Stimulated activated CD8-positive, alpha-beta memory T cell treated with anti-CD3 and anti-CD28 coated beads, Interleukin-15, amount 100 ng/mL, for 24 hours (primary cell): ENCODE results near the gene PTPN21.
A peak's percentile ranks its signal among the peaks of the same experiment; 100 is the strongest.

Source experiments
- DNase-seq: peaks from one replicate; pipeline ENCODE4 v3.0.0-alpha.2; 2020; ENCODE audit warnings: low read depth

PTPN21 gene

DNA sequence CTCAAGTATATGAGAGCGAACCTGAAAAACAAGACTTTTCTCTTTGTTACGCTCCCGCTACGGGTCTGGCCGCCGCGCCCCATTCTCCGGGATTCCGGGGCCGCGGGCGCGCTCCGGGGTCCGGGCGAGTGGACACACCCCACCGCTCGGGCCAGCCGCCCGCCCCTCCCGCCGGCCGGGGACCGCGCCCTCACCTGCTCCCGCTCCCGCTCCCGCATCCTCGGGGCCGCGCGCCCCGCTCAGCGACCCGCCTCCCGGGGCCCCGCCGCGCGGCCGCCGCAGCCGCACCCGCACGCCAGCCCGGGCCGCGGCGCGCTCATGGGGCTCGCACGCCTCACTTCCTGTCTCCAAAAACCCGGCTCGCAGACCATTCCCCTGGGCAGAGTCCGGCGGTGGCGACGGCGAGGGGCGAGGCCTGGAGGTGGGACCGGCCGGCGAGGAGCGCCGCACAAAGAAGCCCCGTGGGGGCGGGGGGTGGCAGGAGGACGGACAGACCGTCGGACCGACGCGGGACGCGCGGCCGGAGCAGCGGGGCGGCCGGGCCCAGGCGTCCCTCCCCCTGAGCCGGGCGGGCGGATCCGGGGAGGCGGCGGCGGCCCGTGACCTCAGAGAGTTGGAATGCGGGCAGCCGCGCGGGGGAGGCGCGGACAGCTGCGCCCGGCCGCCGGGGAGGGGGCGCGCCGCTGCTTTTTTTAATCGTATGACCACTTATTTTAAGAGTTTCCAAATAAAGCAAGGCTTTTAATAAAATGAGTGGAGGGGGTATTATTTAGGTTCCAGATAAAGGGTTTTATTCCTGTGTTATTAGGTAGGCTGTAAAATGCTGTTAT, at the start of gene PTPN21:
PTPN21 (minus strand) TSS at position 551 of the 830 bp plus-strand sequence. CDS start 4,590 bp downstream, outside the sequence.
- DNase-seq, result no peak

DNA sequence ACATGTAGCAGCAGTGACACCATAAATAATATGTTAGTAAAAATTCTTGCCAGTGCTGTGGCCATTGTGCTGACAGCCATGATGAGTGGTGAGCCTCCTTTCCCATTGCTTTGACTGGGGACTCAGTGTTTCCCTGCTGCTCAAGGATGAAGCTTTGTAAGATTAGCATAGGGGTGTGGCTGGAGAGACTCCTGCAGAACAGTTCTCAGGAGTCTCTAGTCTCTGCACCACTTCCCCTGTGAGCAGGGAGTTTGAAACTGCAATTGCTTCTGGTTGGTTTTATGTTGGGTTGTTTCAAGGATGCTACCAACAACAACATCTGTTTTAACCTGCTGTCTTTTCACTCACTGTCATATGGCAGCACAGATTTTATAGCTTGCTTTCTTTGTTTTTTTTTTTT, 49.4 kb upstream of the PTPN21 start:
- no peak for DNase-seq

- no peak for DNase-seq
These were observed 45.1 kb upstream of the PTPN21 start for GRCh38 chr14:88599761-88600439.

GRCh38 chr14:88599326-88599725, 44.5 kb upstream of the PTPN21 start:
- no peak for DNase-seq

DNA sequence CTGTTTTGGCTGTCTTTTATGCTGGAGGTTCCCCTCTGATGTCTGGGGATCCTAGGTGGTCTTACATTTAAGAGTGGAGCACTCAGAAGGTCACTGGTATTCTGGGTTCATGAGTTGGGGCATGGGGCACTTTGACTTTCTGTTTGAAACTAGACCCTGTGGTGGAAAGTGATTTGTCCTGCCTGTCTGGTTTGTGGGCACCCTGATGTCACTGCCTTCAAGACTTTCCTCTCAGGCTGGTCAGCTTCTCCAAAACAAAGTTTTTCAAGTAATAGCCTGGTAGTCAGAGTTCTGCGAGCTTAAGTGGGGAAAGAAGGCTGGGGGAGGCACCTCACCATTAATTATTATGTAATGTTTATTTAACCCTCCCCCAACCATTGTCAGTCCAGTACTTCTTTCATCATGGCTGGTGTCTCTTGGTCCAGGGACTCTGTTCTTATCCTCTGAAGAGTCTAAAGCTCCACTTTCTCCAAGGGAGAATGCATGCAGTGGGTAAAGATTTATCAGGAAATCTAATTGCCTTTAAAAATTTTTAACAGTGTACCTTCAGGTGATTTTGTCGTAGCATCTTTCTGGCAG, 43.4 kb upstream of the PTPN21 start:
- DNase-seq, result no peak

DNA sequence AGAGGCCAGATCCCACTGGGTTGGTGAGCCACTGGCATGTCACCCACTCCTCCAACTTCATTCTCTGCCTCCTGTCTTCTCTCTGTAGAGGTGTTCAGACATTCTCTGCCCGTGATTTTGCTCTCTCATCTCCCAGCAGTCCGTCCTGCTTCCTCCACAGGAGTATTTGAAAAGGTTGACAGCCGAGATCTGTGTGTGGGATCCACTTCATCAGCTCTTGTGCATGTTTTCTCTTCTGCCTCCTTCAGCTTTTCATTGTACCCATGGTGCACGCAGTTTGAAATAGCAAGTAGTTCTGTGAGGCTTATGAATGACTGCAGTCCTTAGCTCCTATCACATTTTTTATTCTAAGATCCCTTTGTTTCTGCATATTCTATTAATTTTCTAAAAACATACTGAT, 42.8 kb upstream of the PTPN21 start:
- DNase-seq, result no peak

GRCh38 chr14:88597038-88597437, 42.2 kb upstream of the PTPN21 start:
- DNase-seq, result no peak

DNA sequence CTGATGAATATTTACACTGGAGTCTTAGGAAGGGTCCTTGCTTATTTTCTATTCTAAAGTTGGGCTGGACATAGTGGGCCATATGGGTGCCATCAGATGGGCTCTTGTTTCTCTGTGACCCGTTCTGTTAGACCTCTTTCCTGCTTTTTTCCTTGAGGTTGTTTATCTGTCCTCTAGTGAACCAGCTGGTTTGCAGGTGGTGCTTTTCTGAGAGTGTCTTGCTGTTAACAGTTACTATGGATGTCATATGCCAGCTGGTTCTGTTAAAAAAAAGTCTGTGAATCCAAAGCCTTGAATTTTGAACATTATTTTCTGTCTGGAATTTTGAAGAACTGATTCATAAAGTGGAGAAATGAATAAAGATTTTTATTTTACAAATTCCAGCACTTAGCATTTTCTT, 37.2 kb upstream of the PTPN21 start:
- DNase-seq, result no peak

DNA sequence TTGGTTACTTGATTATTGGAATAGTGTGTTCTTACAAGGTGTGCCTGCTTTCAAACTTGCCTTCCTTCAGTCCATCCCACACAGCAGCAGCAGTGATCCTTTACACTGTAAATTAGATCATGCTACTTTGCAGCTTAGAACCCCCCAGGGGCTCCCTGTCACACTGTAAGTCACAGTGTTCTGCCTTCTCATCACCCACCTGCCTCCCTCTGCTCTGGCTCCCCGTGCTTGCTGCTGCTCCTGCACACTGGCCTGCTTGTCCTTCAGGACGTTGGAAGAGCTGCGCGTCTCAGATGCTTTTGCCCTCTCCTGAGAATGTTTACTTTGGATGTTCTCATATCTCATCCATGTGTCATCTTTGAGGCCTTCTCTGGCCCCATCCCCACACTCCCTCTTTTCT, 35.4 kb upstream of the PTPN21 start:
- DNase-seq, result no peak

GRCh38 chr14:88588081-88588480, 33.3 kb upstream of the PTPN21 start:
- DNase-seq, result no peak

- DNase-seq, result no peak
These were observed 29.6 kb upstream of the PTPN21 start for GRCh38 chr14:88584451-88584850.

GRCh38 chr14:88576222-88576621, 21.4 kb upstream of the PTPN21 start:
- DNase-seq, result no peak

DNA sequence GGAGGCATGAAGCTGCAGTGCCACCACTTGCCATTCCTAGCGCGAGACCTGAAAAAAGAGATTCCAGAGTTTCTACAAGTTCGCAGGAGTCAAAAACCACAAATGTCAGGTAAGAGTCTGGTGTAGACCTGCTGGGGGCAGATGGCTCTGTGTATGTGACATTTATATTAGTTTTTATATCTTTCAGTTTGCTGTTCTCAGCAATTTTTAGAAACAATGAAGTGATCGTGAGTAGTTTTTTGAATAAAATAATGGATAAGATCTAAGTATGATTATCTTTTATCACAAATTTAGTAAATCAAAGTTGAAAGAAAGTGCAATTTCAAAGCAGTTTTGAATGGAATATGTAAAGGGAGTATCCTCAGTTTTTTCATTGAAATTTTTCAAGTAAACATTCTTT, 17.3 kb upstream of the PTPN21 start:
- no peak for DNase-seq

DNA sequence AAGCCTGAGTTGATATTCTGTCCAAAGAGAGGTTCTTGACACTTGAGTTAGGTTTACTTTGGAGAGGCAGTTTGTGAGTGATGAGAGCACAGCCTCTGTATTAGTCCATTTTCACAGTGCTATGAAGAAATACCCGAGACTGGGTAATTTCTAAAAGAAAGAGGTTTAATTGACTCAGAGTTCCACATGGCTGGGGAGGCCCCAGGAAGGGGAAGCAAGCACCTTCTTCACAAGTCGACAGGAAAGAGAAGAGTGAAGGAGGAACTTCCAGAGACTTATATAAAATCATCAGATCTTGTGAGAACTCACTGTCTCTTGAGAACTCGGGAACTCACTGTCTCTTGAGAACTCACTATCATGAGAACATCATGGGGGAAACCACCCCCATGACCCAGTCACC, 13.4 kb upstream of the PTPN21 start:
- DNase-seq, result no peak

- DNase-seq, result no peak
These were observed 10.6 kb upstream of the PTPN21 start for GRCh38 chr14:88565427-88565826.

- no peak for DNase-seq
These were observed 9.0 kb upstream of the PTPN21 start for GRCh38 chr14:88563845-88564244.

GRCh38 chr14:88562831-88563686, 8.3 kb upstream of the PTPN21 start, which contains the start of gene ZC3H14:
TSS of gene ZC3H14 (plus strand) at chr14:88563037. CDS start at chr14:88563134, 97 bp downstream.
- peak; percentile 80 for DNase-seq

DNA sequence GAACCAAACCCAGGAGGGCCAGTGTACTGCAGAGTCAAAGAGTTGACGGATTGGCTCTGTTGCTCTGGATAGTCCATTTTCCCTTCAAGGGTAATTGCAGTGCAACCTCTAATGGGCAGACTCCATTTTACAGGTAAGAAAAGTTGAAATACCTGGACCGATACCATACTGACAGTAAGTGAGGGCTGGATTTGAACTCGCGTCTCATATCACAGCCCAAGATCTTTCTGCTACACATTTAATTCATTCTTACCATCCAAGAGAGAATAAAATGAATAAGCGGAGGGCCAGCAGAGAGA, 7.7 kb upstream of the PTPN21 start:
- DNase-seq, result no peak

GRCh38 chr14:88559852-88560251, 5.0 kb upstream of the PTPN21 start:
- DNase-seq, result no peak

DNA sequence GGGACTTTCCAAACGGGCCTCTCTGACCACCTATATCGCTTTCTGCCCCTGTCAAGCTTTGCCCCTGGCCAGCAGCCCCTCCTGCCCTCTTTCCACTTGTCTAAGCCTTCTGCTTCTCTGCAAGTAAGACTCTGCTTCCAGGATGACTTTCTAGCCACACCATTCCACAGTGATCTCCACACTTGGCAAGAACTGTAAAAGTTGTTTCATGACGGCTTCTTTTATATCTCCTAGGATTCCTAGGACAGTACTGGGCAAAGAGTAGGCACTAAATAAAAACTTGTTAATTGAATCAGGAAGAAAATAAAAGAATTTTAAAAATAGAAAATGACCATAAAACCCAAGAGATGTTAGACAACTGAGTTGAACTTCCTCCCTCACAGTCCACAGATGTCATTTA, 1.8 kb upstream of the PTPN21 start:
- DNase-seq, result no peak

DNA sequence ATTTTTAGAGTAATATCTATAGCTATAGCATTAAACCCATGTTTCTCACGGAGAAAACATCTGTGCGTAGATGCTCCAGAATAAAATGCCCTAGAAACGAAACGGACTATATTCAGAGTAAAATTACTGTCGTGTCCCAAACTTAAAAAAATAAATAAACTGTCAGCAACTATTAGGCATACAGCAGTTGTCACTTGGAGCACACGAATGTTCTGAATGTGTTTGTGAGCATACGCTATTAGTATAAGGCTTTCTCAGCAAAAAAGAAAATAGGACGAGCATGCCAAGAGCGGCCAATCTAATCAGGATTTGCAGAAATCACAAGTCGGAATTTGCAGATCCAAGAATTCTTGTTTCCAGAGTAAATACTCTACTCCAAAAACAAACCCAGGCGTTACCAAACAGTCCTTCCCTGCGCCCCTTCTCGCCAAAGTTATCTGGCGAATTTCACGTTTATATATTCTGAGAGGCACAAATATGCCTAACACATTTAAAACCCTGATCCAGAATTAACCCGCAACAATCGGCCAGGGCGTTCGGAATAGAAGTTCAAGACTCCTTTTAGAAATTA, 836 bp downstream of the PTPN21 start:
- DNase-seq, result no peak

GRCh38 chr14:88552876-88553275, 1.9 kb downstream of the PTPN21 start:
- DNase-seq, result no peak
